Measurements from ENCODE around the gene KIAA1191.
"Not testable (repeated sequence)": the region's sequence is repeated elsewhere in the genome, so short reads cannot be mapped to it uniquely, and the experiment has no call there.

The KIAA1191 gene

DNA sequence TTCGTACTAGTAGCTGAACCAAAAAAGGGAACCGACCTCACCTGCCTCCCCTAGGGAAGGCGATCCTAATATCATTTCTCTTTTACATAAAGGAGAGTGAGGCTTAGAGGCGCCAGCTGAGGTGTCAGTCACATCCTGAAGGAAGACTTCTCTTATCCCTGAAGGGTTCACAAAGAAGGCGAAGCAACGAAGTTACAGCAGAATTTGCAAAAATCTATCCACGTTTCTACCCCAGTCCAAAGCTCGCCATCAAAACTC is 598 bp upstream of the KIAA1191 start:
- no peak for DNase-seq

DNA sequence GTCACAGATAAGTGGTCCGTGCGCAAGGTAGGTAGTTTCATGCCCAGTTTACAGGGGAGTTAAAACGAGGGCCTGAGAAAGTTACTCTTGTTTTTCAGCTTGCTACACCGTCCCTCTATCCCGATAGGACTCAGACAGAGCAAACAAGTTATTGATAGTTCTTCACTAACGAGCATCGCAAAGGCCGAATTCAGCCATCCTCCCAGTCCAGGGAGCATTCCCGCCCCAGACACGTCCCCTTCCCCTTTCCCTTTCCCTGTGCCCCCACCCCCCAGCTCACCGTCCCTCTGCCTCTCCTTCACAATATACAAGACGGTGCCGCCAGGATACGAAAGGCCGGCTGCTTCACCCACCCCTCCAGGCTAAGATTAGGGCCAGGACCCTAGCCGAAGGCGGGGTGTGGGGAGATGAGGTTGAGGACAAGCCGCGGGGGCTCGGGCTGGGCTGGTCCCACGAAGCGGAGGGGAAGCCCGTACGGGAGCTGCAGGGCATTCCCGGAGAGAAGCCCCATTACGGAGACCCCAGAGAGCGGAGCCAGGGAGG is 599 bp downstream of the KIAA1191 start:
- no peak for DNase-seq

DNA sequence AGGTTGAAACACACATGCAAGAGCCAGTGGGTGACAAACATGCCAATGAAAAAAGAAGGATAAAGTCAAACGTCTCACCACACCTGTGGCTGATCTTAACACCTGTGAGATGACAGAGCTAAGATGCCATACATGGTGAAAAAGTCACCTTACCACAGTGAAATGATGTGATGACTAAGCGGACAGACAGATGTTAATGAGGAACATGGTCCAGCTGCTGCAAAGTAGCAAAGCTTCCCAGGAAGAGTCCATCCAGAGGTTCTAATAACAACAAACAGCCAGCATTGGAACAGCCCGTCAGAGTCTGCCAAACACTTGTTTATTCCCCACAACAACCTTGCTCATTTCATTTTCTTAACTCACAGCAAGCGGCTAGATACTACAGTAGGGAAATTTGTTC is 1.9 kb downstream of the KIAA1191 start:
- peak; percentile 16 for DNase-seq

DNA sequence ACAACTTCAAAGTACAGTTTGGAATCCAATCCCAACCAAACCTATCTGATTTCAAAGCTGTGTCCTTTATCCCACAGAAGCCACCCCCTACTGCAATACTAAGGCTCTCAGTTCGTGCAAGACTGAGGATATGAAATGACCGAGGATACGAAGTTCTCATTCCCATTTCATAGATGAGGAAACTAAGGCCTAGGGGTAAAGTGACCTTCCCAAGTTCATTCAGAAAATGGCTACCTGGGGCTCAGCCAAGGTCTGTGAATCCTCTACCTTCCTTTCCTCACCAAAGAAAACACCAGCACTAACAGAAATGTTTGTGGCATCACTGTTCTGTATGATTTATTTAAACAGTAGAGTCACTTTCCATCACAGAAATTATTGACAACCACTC is 5.4 kb downstream of the KIAA1191 start:
- no peak for DNase-seq

DNA sequence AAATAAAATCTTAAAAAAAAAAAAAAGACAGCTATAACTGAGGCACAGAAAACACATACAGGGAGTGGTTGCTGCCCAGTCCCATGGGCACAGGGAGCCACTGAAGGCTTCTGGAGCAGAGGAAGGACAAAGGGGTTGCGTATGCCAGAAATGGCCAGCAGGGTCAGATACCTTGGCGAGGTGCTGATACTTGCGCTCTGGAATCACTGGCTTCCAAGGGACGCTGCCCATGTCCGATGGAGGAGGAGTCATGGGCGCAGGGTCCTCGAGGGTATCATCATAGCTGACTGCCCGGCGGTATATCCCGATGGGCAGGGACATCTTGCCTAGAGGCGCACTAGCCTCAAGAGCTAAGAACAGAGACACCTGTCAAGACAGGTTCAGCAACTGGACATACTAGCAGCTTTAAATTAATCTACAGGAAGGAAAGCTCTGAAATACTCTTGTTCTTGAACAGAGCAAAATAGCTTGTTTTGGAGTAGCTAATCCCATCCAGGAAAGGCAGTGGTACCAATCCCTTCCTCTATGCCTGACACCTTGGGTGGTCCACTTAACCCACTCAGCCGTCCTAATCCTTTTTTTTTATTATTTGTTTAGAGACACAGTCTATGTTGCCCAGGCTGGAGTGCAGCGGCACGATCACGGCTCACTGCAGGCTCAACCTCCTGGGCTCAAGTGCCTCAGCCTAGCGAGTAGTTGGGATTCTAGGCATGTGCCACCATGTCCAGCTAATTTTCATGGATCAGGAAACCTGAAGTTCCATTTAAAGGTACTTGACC is 6.0 kb downstream of the KIAA1191 start:
- no peak for DNase-seq

DNA sequence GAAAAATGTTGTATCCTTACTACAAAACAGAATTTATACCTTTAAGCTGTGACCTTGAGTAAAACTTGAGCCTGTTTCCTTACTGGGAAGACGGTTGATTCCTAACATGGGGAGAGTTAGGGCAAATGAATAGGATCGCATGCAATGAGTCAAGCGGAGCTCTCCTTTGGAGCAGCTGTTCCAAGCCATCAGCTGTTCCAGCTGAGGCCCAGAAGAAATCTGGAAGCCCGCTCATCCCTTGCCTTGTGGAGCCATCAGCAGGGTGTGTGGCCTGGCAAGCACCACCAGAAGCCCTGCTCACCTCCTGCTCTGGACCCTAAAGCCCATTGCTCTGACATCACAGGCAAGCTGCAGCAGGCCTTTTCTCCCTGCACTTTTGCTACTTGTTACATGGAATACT is 8.0 kb downstream of the KIAA1191 start:
- no peak for DNase-seq

DNA sequence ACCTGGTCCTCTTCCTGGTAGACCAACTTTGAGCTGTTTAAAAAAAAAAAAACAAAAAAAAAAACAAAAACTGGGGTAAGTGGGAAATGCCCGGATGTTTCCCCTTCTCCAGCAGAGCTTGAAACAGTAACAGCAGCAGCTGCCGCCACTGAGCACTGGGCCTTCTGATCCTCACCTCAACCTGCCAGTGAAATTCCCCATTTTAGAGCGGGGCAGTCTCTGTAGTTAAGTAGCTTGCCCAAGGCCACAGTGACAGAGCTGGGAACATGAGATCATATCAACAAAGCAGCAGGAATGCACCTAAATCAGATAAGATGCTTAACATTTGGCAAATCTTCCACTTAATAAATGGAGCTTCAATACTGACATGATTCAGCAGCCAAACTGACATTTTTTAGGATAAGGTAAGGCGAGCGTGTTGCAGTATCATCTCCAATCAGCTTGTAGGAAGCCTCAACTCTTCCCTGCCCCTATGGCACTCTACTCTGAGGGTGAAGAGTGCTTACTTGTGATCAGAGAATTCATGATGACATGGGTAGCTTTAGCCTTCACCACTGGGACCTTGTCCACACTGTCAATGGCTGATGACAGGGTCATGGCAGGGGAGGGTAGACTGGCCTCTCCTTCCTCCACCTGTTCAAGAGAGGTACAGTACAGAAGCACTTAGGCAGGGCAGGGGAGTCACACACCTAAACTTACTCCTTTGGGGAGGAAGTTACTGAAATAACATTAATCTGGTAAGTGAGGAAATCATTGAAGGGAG is 9.3 kb downstream of the KIAA1191 start:
- DNase-seq: no peak

DNA sequence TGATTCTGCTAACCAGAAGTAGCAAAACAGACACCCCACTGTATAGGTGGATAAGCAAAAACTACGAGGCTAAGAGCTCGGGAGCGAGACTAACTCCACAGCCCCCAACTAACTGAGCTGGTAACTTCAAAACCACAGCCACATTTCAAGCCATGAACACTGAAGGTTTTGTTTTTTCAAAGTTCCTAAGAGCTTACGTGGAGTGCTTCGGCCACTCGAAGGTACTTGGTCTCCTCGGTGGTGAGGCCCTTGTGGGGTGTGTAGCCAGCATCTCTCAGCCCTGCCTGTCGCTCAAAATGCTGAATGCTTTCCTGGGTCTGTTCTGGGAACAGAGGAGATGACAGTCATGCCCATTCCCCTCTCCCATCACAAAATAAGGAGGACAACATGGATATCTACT is 11.1 kb downstream of the KIAA1191 start:
- DNase-seq: no peak

DNA sequence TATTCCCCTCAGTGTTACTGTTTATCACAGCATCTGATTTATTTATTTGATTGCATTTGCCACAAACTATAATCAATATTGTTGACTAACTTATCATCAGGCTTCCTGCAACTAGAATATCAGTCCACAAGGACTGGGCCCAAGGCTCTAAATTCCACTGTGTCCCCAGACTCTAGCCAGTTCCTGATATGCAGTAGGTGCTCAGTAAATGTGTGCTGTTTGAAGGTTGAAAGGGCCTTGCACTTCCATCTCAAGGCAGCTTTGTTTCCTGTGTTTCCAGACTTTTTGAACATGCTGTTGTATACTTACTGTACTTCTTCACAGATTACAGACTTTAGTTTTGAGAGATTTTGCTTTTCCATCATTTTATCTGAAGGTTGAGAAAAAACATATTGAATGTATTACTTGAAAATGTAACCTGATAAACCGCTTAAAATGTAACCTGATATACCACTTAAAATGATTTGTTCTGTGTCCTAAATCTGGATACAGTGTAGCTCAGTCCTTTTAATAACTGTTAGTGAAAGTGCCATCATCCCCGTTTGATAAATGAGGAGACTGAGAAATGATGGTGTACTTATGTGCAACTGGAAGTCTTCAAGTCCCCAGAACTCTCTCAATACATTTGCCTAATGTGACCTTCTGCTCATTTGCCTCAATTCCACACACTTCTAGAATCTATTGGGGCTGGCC is 18.7 kb downstream of the KIAA1191 start:
- no peak for DNase-seq

DNA sequence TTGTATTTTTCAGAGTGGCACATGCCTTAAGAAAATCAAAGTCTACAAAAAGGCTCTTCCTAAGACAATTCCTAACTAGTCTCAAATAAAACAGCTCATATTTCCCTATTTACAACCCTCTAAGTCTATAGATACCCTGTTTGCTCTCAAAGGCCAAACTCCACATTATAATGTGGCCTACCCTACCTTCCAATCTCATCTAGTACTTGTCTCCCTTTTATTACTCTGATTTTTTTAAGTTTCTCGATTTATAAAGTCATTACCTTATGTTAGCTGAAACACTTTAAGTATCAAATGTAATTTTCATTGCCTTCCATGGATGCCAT is 19.4 kb downstream of the KIAA1191 start:
- DNase-seq: no peak

DNA sequence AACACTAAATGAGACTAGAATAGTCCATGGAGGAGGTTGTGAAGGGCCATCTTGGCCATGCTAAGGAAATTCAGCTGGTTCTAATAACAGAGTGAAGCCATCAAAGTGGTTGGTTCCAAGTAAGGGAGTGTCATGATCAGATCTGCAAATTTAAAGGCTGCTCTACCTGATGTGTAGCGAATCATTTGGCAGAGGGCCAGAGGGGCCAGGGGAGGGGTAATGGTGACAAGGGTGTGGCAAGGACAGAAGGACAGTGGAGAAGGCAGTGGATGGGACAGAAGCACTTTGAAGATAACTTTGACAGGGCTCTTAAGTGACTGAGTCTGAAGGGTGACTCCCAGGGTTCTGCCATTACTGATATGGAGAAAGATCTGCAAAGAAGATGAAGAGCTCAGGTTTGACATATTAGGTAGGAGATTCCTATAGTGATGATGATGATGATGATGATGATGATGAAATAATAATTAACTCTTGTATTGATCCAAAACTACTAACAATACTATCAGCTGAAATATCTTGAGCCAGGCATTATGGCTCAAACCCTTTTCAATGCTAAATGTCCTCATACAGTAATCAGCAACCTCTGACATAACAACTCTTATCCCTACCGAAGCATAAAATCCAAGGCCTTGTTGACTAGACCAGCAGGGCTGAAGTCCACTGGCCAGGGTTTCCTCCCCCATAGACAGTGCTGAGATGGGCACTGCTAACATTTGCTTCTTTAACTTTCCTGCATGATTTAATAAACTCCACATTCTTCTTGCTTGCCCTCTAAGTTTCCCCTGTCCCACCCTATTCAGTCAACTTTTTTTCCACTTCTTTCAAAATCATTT is 20.0 kb downstream of the KIAA1191 start:
- DNase-seq: no peak

DNA sequence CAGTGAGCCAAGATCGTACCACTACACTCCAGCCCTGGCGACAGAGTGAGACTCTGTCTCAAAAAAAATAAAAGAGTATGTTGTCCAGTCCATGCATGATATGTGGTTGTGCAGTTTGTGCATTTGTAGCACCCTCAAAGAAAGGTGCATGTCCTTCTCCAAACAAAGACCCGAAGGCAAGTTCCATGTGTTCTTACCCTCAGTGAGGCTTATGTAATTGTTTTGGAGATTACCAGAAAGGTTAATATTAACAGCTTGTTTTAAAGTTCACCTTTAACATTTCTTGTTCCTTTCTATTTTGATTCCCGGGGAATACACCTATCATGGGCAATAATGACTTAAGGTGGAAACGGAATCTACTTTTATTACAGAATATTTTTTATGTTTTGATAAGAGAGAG is 22.3 kb downstream of the KIAA1191 start:
- no peak for DNase-seq

DNA sequence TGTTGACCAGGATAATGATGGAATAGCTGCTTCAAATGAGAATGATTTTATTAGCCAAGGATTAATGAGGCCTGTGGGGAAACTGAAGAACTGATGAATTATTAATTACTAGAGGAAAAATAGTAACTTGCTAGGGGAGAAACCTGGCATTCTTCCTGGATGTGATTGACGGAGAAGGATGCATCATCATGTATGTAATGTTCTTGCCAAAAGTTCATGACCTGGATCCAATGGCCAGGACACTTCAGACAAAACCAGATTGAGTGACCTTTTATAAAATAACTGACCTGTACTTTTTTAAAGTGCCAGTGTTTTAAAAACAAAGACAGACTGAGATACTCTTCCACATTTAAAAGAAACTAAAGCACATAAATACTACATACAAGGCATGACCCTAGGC is 23.7 kb downstream of the KIAA1191 start:
- DNase-seq: no peak

DNA sequence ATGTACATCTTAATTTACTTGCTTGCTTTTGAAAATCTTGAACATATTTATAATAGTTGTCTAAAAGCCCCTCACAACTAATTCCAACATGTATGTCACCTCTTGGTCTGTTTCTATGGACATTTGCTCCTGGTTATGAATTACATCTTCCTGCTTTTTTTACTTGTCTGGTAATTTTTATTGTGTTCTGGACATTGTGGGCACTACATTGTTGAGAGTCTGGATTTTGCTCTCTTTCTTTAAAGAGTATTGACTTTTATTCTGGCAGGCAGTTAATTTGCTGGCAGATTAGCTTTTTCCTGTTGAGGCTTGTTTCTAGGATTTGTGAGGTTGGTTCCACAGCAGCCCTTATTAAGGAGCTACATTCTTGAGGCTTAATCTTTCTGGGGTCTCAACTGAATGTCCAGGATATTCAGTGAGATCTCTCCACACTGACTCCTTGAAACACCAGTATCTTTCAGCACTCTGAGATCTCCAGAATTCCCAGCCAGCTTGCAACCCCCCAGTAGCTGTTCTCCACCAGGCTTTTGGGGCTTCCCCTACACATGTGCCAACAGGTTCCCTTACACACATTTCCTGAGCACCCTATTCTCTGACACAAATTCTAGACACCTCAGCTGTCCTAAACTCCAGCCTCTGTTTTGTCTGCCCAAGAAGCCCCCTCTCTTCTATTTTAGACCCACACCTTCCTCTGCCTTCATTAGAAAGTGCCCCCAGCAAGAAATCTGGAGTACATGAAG is 27.4 kb downstream of the KIAA1191 start:
- no peak for DNase-seq

DNA sequence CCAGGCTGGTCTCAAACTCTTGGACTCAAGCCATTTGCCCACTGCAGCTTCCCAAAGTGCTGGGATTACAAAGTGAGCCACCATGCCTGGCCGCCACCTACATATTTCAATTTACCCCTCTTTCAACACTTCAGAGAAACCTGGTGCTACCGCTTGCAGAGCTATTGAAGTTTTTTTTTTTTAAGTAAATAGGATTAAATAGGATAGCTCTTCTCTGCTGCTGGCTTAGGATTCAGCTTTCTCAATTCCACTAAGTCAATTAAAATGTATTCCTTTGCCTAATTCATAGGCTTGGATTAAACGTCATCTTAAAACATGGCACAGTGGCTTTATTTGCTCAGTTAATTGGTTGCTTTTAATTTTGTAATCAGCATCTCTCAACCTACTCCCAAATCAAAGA is 41.0 kb downstream of the KIAA1191 start:
- no peak for DNase-seq

DNA sequence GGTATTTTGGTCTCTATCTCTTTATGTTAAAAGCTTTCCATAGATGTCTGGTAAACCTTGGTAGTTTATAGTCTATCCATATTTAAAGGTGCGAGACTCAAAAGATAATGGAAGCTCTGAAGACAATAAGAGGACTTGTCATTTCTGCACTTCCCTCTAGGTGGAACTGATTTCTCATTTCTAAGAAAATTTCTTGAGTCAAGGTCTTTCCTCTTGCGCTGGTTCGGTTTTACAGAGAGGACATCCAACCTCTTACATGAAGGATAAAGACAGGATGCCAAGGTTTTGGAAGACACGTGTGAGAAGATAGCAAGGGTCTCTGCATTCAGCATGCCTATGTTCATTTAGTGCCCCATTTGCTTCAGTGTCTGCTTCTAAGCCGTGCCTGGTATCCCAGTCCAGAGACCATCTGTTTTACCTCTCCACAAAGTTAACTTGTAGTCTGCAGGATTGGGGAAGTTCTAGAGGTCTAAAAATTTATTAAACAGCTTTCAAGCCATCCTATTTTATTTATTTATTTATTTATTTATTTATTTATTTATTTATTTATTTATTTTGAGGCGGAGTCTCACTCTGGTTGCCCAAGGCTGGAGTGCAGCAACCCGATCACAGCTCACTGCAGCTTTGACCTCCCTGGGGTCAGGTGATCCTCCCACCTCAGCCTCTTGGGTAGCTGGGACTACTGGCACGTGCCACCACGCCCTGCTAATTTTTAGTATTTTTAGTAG is 41.6 kb downstream of the KIAA1191 start:
- DNase-seq: no peak

DNA sequence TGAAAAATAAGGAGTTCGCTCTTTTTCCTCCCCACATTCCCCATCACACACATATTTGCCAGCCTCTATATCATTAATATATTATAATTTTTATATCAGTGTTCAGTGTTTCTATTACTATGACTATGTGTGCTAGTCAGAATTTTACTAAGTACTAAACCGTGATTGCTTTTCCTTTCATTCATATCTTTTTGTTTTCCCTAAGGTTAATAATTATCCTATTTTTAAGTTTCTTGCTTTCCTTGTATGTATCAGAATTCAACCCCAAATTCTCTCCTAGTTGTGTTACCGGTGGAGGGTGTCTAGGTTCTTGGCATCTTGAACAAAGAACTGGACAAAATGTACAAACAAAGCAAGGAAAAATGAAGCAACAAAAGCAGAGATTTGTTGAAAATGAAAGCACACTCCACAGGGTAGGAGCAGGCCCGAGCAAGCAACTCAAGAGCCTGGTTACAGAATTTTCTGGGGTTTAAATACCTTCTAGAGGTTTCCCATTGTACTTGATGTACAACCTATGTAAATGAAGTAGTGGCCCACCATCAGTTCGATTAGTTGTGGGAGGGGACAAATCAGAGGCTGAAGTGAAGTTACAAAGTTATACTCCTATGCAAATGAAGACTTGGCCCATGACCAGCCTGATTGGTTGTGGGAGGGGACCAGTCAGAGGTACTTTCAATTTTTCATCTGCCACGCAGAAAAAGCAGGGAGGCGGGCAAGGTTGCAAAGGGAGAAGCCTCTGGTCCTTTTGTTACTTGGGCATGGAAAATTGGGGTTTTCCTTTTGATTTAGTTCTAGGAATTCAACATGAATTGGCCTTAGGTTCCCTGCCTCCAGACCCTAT is 43.8 kb downstream of the KIAA1191 start:
- no peak for DNase-seq

DNA sequence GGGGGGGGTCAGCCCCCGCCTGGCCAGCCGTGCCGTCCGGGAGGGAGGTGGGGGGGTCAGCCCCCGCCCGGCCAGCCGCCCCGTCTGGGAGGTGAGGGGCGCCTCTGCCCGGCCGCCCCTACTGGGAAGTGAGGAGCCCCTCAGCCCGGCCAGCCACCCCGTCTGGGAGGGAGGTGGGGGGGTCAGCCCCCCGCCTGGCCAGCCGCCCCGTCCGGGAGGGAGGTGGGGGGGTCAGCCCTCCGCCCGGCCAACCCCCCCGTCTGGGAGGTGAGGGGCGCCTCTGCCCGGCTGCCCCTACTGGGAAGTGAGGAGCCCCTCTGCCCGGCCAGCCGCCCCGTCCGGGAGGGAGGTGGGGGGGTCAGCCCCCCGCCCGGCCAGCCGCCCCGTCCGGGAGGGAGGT is 56.2 kb downstream of the KIAA1191 start:
- DNase-seq: not testable (repeated sequence)

Measured in CD4-positive, alpha-beta T cell treated with Interleukin-4 for 4 hours (primary cell).